Kidney (tissue), 14 donors: Measurements from ENCODE around the gene KLK3. TPM values are rescaled to one million over a fixed set of nuclear protein-coding genes. Genes with fewer than 3 reads are reported as not detected.
A peak's percentile ranks its signal among the peaks of the same experiment; 100 is the strongest.

Experiments used
- DNase-seq, 5 donors: peaks; one replicate each; pipeline ENCODE4 v3.0.0-alpha.2; 2013 to 2020
- FAIRE-seq: peaks from 2 replicates; lab custom pipeline; 2012; peaks lifted over from hg19 to GRCh38; lab: Jason Lieb, UNC
- H3K27ac ChIP-seq, 2 donors: one replicate each; pipeline ENCODE4 v1.7.0; 2013; ENCODE audit warnings: low read depth in 2 of 2, low read length in 2 of 2, inconsistent platforms in 1 of 2
- H3K27me3 ChIP-seq: one replicate; pipeline ENCODE4 v1.7.1; 2013; ENCODE audit warnings: low read length, inconsistent platforms; ENCODE audit not compliant: control insufficient read depth, insufficient read depth
- H3K36me3 ChIP-seq, 3 donors: one replicate each; pipeline versions ENCODE4 v1.7.0 to v1.7.1; 2013; ENCODE audit warnings: low read length in 3 of 3, control low read depth in 1 of 3, inconsistent platforms in 1 of 3; ENCODE audit not compliant: insufficient read depth in 3 of 3, control insufficient read depth in 2 of 3
- H3K4me1 ChIP-seq, 3 donors: one replicate each; pipeline versions ENCODE4 v1.7.0 to v1.7.1; 2013; ENCODE audit warnings: low read length in 3 of 3, inconsistent platforms in 1 of 3, low read depth in 1 of 3; ENCODE audit not compliant: control insufficient read depth in 2 of 3, insufficient read depth in 2 of 3
- H3K4me3 ChIP-seq, 3 donors: one replicate each; pipeline versions ENCODE4 v1.7.0 to v1.8.1; 2013; ENCODE audit warnings: low read length in 3 of 3, control low read depth in 1 of 3, inconsistent platforms in 1 of 3
- H3K9ac ChIP-seq, 3 donors: one replicate each; pipeline versions ENCODE4 v1.7.0 to v1.7.1; 2013; ENCODE audit warnings: low read length in 3 of 3, control low read depth in 1 of 3, inconsistent platforms in 1 of 3
- H3K9me3 ChIP-seq, 3 donors: one replicate each; pipeline versions ENCODE4 v1.7.0 to v1.7.1; 2013; ENCODE audit warnings: low read length in 3 of 3, control low read depth in 1 of 3, inconsistent platforms in 1 of 3; ENCODE audit not compliant: control insufficient read depth in 2 of 3, insufficient read depth in 1 of 3
- CTCF ChIP-seq: IDR thresholded peaks from 3 replicates; pipeline ENCODE4 v1.5.1; 2012; ENCODE audit warnings: mild to moderate bottlenecking, moderate library complexity, borderline replicate concordance; ENCODE audit not compliant: insufficient read depth; ENCODE audit errors: extremely low read depth
- intact Hi-C: fragments of 100-400 bp; cut with DNase I; formaldehyde crosslinking; loops from one replicate; pipeline ENCODE4 v1.11.1; 2022
- polyA plus RNA-seq: library from polyadenylated mRNA; stranded (reverse); fragments of 350-450 nt; fragmentation: Illumina TruSeq; extraction: RNeasy Lipid Tissue Mini Kit (QIAGEN cat#74804); gene quantifications from one replicate; pipeline ENCODE4 v1.2.3, GENCODE V29; 2014; ENCODE audit warnings: low read depth, low replicate concordance; ENCODE audit not compliant: insufficient read depth
- total RNA-seq: library from RNA; stranded (reverse); fragmentation: NEBNext Ultra II Directional; extraction: Animal tissue kit (Norgen Biotek cat#: 25700); gene quantifications from one replicate; pipeline ENCODE4 v1.2.1, GENCODE V29; 2021
- donor health status: control.
- donor health status: control.
- donor health status: control.
- donor health status: control.
- donor health status: control.
- donor health status: DM: yes; HTN: yes; CAD: no.
- donor health status: Normal renal cell carcinoma (clear cell type).

The KLK3 gene
- total and polyA plus RNA-seq, 2 donors from 2014 or later: 1.6 TPM; not detected in 1

GRCh38 chr19:50861010-50861409, 6.3 kb downstream of the KLK3 start:
- H3K27me3 ChIP-seq: no peaks in the 10 kb centered on the region
- H3K9me3 ChIP-seq: peaks cover 0 to 8% (median 0%) of the 10 kb centered on the region in 3 donors
- no peak overlapping the region for H3K27ac ChIP-seq
- no peak for FAIRE-seq
- H3K9ac ChIP-seq: no peak overlapping the region
- no peak overlapping the region for H3K4me3 ChIP-seq
- H3K36me3 ChIP-seq: no peaks in the 10 kb centered on the region
- intact Hi-C loops: no loop called here
- H3K4me1 ChIP-seq: no peaks in the 10 kb centered on the region
- DNase-seq: no peak
- TF ChIP-seq CTCF: no peak

- H3K9me3 ChIP-seq: peaks cover 0 to 8% (median 0%) of the 10 kb centered on the region in 3 donors
- TF ChIP-seq CTCF: no peak
- DNase-seq: peak in 2 of 5 donors; percentile 21 to 32
- no peaks in the 10 kb centered on the region for H3K27me3 ChIP-seq
- intact Hi-C loops: no loop called here
- no peak overlapping the region for H3K27ac ChIP-seq
- FAIRE-seq: no peak
- no peaks in the 10 kb centered on the region for H3K4me1 ChIP-seq
- H3K9ac ChIP-seq: no peak overlapping the region
- no peak overlapping the region for H3K4me3 ChIP-seq
- no peaks in the 10 kb centered on the region for H3K36me3 ChIP-seq
Observed at GRCh38 chr19:50861496-50862286, 7.0 kb downstream of the KLK3 start.

- intact Hi-C loops: no loop called here
- Histone ChIP-seq H3K9me3 (no peaks in the 10 kb centered on the region), H3K27ac (no peak overlapping the region), H3K36me3 (no peaks in the 10 kb centered on the region), H3K27me3 (no peaks in the 10 kb centered on the region), H3K4me3 (no peak overlapping the region), H3K9ac (no peak overlapping the region), H3K4me1 (no peaks in the 10 kb centered on the region)
- FAIRE-seq: no peak
- TF ChIP-seq CTCF: no peak
- DNase-seq: no peak
Observed at GRCh38 chr19:50869479-50869878, 14.8 kb downstream of the KLK3 start.
